ENCODE results near the gene C10orf143.

The C10orf143 gene

GRCh38 chr10:130073912-130074311 lies 36.7 kb downstream of the C10orf143 start:
- Histone ChIP-seq H3K27ac (ENCODE audit: low read length) (no peak overlapping the region), H3K9ac (ENCODE audit: low read length) (no peak overlapping the region), H3K4me2 (ENCODE audit: low read length) (no peak overlapping the region), H3K4me1 (ENCODE audit: low read length) (no peaks in the 10 kb centered on the region), H3K36me3 (replicated peaks; ENCODE audit: low read depth, low read length) (peaks cover 11% of the 10 kb centered on the region), H3K9me3 (ENCODE audit: insufficient read depth, low read length) (no peaks in the 10 kb centered on the region), H3K79me2 (ENCODE audit: low read length) (no peaks in the 10 kb centered on the region), H3K4me3 (ENCODE audit: low read length) (no peak overlapping the region), H4K20me1 (ENCODE audit: insufficient read depth, low read length) (no peaks in the 10 kb centered on the region), H2AFZ (ENCODE audit: low read depth, low read length) (no peak overlapping the region), H3K27me3 (ENCODE audit: low read depth, low read length) (no peaks in the 10 kb centered on the region)
- TF ChIP-seq EZH2phosphoT487 (IDR thresholded peaks at IDR 0.05; ENCODE audit: low read depth) (no peak), CTCF (IDR thresholded peaks at IDR 0.05; ENCODE audit: low read depth, low read length) (no peak)

GRCh38 chr10:130072247-130072646 lies 38.4 kb downstream of the C10orf143 start:
- Histone ChIP-seq H3K9me3 (ENCODE audit: insufficient read depth, low read length) (no peaks in the 10 kb centered on the region), H3K4me2 (ENCODE audit: low read length) (no peak overlapping the region), H3K4me1 (ENCODE audit: low read length) (no peaks in the 10 kb centered on the region), H4K20me1 (ENCODE audit: insufficient read depth, low read length) (no peaks in the 10 kb centered on the region), H3K79me2 (ENCODE audit: low read length) (no peaks in the 10 kb centered on the region), H3K9ac (ENCODE audit: low read length) (no peak overlapping the region), H3K36me3 (replicated peaks; ENCODE audit: low read depth, low read length) (peaks cover 11% of the 10 kb centered on the region), H3K4me3 (ENCODE audit: low read length) (no peak overlapping the region), H3K27me3 (ENCODE audit: low read depth, low read length) (no peaks in the 10 kb centered on the region), H2AFZ (ENCODE audit: low read depth, low read length) (no peak overlapping the region), H3K27ac (ENCODE audit: low read length) (no peak overlapping the region)
- TF ChIP-seq CTCF (IDR thresholded peaks at IDR 0.05; ENCODE audit: low read depth, low read length) (no peak), EZH2phosphoT487 (IDR thresholded peaks at IDR 0.05; ENCODE audit: low read depth) (no peak)

- Histone ChIP-seq H3K4me3 (ENCODE audit: low read length) (no peak overlapping the region), H3K27ac (ENCODE audit: low read length) (no peak overlapping the region), H3K4me2 (ENCODE audit: low read length) (no peak overlapping the region), H3K36me3 (replicated peaks; ENCODE audit: low read depth, low read length) (peaks cover 3% of the 10 kb centered on the region), H4K20me1 (ENCODE audit: insufficient read depth, low read length) (no peaks in the 10 kb centered on the region), H2AFZ (ENCODE audit: low read depth, low read length) (no peak overlapping the region), H3K27me3 (ENCODE audit: low read depth, low read length) (no peaks in the 10 kb centered on the region), H3K79me2 (ENCODE audit: low read length) (no peaks in the 10 kb centered on the region), H3K9me3 (ENCODE audit: insufficient read depth, low read length) (no peaks in the 10 kb centered on the region), H3K9ac (ENCODE audit: low read length) (no peak overlapping the region), H3K4me1 (ENCODE audit: low read length) (no peaks in the 10 kb centered on the region)
- TF ChIP-seq CTCF (IDR thresholded peaks at IDR 0.05; ENCODE audit: low read depth, low read length) = no peak
- no peak for TF ChIP-seq EZH2phosphoT487 (IDR thresholded peaks at IDR 0.05; ENCODE audit: low read depth)
These were observed 42.7 kb downstream of the C10orf143 start for GRCh38 chr10:130067893-130068292.

GRCh38 chr10:130066743-130067142 lies 43.9 kb downstream of the C10orf143 start:
- H3K4me1 ChIP-seq (ENCODE audit: low read length) = no peaks in the 10 kb centered on the region
- H3K9me3 ChIP-seq (ENCODE audit: insufficient read depth, low read length) = no peaks in the 10 kb centered on the region
- H3K79me2 ChIP-seq (ENCODE audit: low read length) = no peaks in the 10 kb centered on the region
- no peak overlapping the region for H3K4me2 ChIP-seq (ENCODE audit: low read length)
- no peak overlapping the region for H3K4me3 ChIP-seq (ENCODE audit: low read length)
- TF ChIP-seq EZH2phosphoT487 (IDR thresholded peaks at IDR 0.05; ENCODE audit: low read depth) (no peak), CTCF (IDR thresholded peaks at IDR 0.05; ENCODE audit: low read depth, low read length) (no peak)
- no peak overlapping the region for H3K27ac ChIP-seq (ENCODE audit: low read length)
- H4K20me1 ChIP-seq (ENCODE audit: insufficient read depth, low read length) = no peaks in the 10 kb centered on the region
- H3K27me3 ChIP-seq (ENCODE audit: low read depth, low read length) = no peaks in the 10 kb centered on the region
- no peak overlapping the region for H3K9ac ChIP-seq (ENCODE audit: low read length)
- H3K36me3 ChIP-seq (replicated peaks; ENCODE audit: low read depth, low read length) = no peaks in the 10 kb centered on the region
- no peak overlapping the region for H2AFZ ChIP-seq (ENCODE audit: low read depth, low read length)
